ENCODE results near the gene EEF1A2.
A peak's percentile ranks its signal among the peaks of the same experiment; 100 is the strongest.
"Not testable (repeated sequence)": the region's sequence is repeated elsewhere in the genome, so short reads cannot be mapped to it uniquely, and the experiment has no call there.

Gene EEF1A2

DNA sequence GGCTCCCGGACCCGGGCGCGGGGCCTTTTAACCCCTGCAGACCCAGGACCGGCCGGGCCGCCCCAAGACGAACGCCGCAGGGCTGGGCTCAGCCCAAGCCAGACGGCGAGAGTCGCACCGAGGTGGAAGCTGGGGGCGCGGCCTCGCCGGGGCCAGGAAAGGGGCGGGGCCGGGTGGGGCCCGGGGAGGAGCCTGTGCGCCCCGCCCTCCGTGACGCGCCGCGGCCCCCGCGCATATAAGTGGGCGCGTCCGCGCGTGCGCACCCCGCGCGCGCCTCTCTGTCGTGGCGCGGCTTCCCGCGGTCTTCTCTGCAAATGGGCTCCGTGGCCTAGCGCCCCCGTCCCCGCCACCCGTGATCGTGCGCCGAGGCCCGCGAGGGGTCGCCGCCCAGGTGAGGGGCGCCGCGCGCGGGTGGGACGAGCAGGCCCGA, 21.6 kb upstream of the EEF1A2 start, which contains the start of gene PPDPF:
PPDPF (plus strand) TSS at position 262 of the 430 bp plus-strand sequence. CDS start 544 bp downstream, outside the sequence.
- DNase-seq (ENCODE audit: low read depth in 2 of 2), result peak; percentile 75 to 78

DNA sequence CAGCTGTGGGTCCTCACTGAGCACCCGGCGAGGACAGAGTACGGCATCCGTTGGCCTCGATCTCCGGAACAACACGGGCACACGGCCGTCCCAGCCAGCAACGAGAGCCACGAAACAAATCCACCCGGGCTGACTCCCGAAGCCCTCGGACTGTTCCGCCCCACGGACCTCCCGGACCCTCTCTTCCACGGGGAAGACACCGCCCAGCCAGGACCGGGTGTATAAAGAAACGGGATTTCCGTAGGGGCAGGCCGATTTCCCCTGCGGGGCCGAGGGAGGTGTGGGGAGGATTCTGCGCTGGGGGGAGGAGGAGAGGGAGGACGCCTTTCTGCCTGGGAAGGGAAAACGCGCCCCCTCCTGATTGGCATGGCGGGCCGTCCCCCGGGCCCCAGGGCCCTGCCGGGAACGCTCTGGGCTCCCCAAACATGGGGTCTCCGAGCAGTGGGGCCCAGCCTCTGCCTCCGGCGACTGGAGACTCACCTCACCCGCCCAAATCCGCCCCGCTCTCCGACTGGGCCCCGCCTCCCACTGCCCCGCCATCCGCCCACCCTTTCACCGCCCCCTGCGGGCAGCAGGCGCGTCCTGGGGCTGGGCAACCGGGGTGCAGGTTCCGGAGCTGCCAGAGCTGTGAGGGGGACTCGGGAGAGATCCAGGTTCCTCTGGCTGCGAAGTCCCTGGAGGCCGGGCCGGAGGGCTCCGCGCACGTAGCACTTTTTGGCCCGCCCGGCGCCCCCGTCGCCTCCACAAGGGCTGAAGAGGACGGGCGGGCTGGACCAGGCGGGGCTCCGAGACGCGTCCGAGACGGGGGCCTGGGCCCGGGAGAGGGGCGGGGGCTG, 21.0 kb upstream of the EEF1A2 start:
- peak in 1 of 2 donors; percentile 17 for DNase-seq (ENCODE audit: low read depth in 2 of 2)

DNA sequence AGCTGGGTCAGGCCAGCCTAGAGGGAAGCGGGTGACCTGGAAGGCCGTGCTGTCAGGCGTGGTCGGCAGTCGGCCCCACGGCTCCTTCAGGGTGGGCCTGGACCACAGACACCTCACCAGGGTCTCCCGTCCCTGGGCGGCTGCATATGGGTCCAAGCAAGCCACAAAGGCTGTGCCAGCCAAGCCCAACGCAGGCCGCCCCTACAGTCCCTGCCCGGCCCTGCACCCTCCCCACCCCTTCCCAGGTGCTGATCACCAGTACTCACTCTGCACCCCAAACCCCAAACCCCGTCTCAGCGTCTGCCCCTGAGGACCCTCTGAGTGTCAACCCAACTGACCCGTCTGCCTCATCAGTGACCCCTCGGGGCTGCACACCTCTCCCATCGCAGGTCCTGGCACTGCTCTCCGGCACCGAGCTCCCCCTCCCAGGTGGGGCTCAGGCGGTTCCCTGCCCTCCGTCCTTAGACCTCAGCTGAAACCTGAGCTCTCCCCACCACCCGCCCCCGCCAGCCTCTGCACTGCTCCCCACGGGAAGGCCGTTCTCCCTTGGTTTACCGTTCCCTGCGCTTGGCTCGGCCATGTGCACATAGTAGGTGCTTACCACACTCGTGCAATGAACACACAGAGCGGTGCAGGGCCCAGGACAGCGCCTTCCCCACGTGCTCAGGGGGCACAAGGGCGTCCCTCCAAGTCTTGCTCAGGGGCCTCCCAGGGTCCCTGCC, 20.2 kb upstream of the EEF1A2 start:
- no peak for DNase-seq (ENCODE audit: low read depth in 2 of 2)

DNA sequence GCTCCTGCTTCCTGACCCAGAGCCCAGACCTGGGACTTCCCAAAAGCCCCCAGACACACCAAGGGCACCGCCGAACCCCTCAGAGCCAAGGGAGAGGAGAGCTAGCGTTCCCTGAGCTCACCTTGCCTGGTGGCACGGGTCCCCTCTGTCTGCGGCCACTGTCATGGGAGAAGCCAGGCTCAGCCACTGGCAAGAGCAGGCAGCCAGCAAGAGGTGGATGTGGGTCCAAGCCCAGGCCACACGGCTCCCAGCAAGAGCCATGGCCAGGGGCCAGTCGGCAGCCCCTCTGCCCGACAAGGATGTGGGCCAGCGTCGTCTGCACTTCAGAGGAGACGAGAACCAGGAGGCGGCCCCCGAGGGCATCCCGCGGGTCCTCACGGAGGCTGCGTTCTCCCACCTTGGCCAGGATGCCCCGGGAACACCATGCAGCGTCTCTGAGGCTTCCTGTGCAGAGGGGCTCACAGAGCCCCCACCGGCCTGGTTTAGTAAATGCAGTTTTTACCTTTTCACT, 19.5 kb upstream of the EEF1A2 start:
- DNase-seq (ENCODE audit: low read depth in 2 of 2), result no peak

DNA sequence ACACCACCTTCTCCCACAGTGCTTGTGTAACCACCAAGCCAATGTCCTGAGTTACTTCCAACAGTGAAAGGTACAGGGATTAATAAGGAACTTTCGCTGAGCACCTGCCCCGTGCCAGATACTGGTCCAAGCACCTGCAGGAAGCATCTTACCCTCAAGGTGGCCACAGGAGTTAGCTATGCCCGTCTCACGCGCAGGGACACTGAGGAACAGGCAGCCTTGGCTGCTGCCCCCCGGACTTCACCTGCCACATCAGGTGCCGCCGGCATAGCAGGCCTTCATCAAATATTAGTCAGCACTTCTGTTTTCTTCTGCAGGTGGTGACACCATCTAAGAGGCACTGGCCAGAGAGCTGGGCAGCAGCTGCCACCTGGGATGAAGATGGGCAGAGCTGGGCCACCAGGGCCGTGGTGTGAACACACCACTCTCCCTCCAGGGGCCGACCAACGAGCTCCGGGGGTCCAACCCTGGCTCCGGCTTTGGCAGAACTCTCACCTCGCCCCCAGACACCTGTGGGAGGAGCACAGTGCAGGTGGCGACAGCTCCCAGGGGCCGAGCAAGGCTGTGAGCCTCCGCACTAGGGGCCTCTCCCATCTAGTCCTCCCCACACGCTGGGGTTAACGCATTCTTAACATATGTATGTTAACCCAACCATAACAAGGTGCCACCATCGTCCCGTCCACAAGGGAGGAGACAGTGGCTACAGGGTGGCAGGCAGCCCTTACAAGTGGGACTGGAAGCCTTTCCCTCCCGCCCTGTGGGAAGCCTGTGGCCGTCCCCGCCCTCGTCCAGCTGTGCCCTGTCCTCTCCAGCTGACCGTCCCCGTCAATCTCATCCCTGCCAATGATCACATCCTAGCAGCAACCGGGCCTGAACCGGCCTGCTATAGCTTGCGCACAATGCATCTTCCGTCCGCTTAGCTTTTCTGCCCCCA, 18.8 kb upstream of the EEF1A2 start:
- no peak for DNase-seq (ENCODE audit: low read depth in 2 of 2)

DNA sequence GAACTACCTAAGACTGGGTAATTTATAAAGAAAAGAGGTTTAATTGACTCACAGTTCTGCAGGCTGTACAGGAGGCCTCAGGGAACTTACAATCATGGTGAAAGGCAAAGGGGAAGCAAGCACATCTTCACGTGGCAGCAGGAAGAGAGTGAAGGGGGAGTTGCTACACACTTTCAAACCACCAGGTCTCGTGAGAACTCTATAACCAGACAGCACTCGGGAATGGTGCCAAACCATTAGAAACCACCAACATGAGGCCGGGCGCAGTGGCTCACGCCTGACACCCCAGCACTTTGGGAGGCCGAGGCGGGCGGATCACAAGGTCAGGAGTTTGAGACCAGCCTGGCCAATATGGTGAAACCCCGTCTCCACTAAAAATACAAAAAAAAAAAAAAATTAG, 15.6 kb upstream of the EEF1A2 start:
- DNase-seq (ENCODE audit: low read depth in 2 of 2), result not testable (repeated sequence)

DNA sequence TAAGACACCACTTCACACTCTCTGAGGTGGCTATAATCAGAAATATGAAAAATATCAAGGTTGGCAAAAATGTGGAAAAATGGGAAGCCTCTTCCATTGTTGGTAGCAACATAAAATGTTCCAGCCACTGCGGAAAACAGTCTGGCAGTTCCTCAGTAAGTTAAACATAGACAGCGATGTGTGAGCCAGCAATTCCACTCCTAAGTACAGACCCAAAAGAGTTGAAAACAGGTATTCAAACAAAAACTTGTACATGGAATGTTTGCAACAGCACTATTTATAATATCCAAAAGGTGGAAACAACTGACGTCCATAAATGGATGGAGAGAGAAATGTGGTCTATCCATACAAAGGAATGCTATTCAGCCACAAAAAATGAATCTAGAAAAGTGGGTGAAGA, 14.3 kb upstream of the EEF1A2 start:
- no peak for DNase-seq (ENCODE audit: low read depth in 2 of 2)

DNA sequence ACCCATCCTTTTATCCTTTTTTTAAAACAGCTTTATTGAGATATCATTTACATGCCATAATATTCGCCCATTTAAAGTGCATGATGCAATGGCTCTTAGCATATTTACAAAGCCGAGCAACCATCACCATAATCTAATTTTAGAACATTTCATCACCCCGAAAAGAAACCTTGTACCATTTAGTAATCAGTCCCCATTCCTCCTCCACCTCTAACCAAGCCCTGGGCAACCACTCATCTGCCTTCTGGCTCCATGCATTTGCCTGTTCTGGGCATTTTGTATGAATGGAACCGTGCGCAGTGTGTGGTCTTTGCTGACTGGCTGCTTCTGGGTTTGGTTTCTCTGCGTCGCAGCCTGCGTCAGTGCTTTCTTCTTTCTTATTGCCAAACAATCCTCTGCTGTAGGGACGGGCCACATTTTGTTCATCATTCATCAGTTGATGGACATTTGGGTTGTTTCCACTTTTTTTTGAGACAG, 10.2 kb upstream of the EEF1A2 start:
- no peak for DNase-seq (ENCODE audit: low read depth in 2 of 2)

DNA sequence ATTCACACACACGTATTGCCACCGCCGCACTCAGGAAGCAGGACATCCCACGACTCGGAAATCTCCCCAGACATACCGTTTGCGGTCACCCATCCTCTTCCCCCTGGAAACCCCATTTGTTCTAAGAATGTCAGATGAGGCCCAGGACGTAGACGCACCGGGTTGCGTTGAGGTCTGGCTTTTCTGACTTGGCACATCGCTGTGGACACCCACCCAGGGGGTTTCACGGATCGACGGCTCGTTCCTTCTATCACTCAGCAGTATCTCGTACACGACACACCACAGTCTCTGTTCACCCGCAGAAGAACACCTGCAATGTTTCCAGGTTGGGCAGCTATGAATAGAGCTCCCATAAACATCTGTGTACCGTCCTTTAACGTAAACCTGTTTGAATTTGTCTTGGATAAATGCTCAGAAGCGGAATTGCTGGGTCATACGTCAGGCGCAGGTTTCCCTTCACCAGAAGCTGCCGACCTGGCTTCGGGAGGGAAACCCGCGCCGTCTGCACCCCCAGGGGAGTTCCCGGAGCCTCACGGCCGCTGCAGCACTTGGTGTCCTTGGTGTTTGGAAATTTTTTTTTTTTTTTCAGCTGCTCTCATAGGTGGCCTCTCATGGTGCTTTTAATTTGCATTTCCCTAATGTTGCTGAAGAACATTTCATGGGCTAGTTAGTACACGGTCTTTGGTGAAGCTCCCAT, 9.3 kb upstream of the EEF1A2 start:
- no peak for DNase-seq (ENCODE audit: low read depth in 2 of 2)

DNA sequence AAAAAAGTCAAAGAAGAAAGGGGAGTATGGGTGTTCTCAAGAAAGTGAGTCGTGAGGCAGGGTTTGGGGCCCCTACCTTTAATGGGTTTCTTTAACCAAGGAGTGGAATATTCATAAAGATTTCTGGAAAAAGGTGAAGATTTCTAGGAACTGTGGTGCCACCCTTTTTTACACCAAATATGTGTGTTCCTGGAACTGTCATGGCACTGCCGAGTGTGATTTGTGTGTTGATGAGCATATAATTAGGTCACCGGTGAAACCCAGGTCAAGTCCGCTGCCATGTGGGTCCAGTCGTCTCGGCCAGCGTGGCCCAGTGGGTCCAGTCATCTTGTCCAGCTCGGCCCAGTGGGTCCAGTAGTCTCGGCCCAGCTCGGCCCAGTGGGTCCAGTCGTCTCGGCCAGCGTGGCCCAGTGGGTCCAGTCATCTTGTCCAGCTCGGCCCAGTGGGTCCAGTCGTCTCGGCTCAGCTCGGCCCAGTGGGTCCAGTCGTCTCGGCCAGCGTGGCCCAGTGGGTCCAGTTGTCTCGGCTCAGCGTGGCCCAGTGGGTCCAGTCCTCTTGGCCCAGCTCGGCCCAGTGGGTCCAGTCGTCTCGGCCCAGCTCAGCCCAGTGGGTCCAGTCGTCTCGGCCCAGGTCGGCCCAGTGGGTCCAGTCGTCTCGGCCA, 8.3 kb upstream of the EEF1A2 start:
- DNase-seq (ENCODE audit: low read depth in 2 of 2), result no peak

DNA sequence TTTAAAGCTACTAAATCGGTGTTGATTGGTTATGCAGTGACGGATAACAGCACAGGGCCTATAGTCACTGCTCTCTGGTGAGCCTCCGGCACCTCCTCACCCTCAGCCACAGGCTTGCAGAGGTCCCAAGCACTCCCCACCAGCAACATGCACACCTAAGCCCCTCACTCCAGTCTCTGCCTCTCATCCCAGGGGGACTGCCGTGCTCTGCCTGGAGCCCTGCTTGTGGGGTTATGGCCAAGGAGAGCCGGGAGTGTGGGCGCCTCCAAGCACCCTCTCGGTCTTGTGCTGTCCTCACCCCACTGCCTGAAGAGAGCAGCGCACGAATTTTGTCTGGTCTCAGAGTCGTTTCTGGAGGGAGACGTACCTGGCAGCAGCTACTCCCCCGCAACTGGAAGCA, 6.8 kb upstream of the EEF1A2 start:
- DNase-seq (ENCODE audit: low read depth in 2 of 2), result no peak

DNA sequence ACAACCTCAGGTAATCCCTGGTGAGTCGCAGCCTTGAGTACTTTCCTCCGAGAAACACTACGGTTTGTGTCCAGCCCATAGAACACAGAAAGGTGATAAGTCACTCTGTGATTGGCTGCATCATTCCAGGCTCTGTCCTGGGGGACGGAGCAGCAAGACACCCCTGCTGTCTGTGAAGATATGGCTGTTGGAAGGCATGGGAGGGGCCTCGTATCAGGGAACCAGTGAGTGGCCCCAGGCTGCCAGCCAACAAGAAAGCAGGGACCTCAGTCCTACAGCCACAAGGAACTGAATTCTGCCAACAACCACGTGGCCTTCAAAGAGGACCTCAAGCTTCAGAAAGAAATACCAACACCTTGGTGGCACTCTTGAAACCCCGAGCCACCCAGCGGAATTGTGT, 6.4 kb upstream of the EEF1A2 start:
- no peak for DNase-seq (ENCODE audit: low read depth in 2 of 2)

DNA sequence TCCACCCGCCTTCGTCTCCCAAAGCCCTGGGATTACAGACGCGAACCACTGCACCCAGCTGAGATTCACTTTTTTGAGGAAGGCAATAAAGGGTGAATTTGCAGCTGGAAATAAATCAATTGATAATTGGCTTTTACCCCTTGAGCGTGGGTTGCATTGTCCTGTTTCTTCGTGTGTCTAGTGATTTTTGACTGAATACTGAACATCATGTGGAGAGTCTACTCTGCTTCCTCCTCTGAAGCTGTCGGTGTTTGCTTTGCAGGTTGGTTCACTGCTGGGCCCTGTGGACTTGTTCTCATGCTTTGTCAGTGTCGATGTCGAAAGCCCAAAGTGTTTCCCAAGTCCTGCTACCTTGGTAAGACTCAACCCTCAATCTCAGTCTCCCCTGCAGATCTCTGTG, 5.8 kb upstream of the EEF1A2 start:
- DNase-seq (ENCODE audit: low read depth in 2 of 2), result no peak

DNA sequence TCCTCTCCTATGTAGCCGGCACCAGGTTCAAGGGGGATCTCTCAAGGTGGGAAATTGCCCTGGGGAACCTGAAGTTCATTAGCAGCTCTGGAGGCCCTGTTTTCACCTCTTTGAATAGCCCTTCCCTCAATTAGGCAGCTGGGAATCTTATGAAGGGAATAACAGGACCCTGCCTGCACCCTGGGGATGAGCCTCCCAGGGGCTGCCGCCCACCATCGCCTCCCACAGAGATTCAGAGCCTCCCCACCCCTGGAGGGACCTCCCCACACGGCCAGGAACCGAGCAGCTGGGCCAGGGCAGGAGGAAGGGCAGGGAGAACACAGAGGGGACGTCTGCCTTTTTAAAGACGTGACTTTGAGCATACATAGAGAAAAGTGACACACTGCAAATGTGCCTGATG, 4.6 kb upstream of the EEF1A2 start:
- no peak for DNase-seq (ENCODE audit: low read depth in 2 of 2)

DNA sequence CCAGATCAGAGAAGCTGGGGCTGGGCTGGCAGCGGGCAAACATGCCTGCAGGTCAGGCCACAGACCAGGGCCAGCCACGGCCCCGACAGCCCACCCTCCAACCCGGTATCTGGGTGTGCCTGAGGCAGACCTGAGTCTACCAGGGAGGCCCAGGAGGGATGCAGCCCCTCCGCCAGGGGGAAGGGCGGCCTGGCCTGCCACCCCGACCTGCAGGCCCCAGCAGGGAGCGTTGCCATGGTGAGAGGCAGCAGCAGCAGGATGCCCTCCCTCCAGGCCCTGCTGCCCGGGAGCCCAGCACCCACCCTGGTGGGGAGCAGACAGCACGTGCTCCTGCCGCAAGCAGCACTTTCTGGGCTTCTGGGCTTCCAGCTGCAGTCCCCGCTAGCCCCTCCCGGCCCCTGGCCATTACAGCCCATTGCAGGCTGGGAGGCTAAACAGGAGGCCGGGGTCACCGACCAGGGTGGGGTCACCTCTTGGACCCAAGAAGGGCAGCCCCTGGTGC, 3.8 kb upstream of the EEF1A2 start:
- no peak for DNase-seq (ENCODE audit: low read depth in 2 of 2)

DNA sequence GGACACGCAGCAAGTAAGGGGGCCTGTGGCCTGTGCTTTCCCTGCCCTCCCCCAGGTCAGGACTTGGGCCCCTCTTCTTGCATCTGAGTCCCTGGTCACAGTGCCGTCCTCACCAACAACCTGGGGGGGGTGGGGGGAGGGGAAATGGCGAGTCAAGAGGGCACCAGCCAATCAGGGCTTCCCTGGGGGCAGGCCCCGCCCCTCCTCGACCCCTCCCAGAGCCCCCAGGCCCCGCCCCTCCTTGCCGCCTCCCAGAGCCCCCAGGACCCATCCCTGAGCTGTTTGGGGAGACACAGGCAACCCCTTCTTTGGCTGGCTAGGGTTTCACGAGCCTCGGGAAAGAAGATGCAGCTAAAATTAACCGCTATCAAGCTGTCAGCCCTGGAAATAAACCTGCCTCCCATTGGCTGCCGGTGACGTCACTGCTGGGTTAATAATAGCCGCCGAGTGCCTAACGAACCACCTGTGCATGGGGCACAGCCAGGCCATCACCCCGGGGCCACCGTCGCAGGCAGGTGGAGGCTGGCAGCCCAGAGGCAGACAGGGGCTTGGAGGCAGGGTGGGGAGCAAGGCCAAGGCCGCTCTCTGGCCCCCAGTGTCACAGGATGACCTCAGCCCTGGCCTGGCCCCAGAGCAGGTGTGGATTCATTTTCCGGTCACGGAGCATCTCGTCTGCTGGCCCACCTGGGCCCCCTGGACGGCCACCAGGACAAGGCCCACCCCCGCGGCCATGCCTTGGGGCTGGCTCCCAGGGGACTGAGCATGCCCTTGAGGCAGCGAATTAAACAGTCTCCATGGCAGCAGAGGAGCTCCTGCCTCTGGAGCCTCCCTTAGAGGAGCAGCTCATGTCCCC, 3.2 kb upstream of the EEF1A2 start:
- DNase-seq (ENCODE audit: low read depth in 2 of 2), result no peak

DNA sequence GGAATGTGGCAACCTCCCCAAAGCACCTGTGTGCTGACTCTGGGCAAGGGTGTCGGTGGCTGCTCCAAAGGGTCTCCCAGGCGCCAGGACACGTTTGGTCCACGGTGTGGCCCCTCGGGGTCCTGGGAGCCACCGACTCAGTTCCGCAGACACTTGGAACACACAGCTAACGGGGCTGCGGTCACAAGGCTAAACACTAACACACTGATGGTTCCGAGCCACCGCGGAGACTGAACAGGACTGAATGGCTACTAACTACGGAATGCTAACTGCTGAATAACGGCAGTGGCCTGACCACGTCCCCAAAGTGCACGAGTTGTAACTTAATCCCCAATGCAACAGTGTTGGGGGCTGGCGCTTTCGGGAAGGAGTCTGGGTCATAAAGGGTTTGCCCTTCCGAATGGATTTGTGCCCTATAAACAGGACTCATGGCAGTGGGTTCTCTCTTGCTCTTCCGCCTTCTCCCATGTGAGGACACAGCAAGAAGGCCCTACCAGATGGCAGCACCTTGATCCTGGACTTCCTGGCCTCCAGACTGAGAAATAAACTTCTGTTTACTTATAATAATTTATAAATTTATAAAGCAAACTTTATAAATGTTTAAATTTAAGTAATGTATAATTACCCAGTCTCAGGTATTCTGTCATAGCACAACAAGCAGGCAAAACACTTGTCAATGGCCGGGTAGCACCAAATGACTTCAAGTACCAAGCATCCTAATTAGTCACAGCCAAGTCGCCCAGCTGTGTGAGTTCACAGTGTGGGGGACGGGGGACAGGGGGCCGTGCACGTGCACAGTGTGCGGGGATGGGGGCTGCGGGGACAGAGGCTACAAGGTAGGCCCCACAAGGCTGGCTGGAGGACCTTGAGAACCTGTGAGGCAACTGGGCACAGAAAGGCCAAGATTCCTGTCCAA, 2.3 kb upstream of the EEF1A2 start:
- DNase-seq (ENCODE audit: low read depth in 2 of 2), result no peak
